ENCODE measurements around the gene CD84. TPM values are rescaled to one million over a fixed set of nuclear protein-coding genes. Genes with fewer than 3 reads are reported as not detected.
A peak's percentile ranks its signal among the peaks of the same experiment; 100 is the strongest.

CD84 gene
- polyA plus RNA-seq, 1 of the 3 experiments (the other 2 are of a cell fraction), result not detected

DNA sequence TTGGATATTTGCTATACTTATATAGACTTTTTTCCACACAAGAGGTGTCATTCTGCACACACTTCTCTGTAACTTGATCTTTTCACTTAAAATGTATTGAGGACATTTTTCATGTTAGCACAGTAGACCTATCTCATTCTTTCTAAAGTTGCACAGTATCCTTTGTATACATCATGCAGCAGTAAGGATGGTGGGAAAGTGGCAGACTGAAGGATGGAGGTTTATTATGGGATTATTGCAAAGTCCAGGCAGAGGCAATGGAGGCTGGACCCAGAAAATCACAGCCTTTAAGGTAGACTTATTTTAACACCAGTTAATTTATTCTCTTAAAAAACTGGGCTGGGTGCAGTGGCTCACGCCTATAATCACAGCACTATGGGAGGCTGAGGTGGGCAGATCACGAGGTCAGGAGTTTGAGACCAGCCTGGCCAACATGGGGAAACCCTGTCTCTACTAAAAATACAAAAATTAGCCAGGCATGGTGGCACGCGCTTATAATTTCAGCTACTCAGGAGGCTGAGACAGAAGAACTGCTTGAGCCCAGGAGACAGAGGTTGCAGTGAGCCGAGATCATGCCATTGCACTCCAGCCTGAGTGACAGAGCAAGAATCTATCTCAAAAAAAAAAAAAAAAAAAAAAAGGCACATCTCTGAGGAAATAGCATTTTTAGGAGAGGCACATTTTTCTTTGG is 41.8 kb upstream of the CD84 start (continued):
- TF ChIP-seq GABPA (IDR thresholded peaks at IDR 0.05; ENCODE audit: low read depth) (no peak), NRF1 (IDR thresholded peaks at IDR 0.05; ENCODE audit: low read depth, low read length) (no peak), RCOR1 (IDR thresholded peaks at IDR 0.05; ENCODE audit: low read length) (no peak)
- TF ChIP-seq, protein P1, sequence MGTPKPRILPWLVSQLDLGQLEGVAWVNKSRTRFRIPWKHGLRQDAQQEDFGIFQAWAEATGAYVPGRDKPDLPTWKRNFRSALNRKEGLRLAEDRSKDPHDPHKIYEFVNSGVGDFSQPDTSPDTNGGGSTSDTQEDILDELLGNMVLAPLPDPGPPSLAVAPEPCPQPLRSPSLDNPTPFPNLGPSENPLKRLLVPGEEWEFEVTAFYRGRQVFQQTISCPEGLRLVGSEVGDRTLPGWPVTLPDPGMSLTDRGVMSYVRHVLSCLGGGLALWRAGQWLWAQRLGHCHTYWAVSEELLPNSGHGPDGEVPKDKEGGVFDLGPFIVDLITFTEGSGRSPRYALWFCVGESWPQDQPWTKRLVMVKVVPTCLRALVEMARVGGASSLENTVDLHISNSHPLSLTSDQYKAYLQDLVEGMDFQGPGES (IDR thresholded peaks at IDR 0.05; ENCODE audit: low read depth, low read length), result no peak

DNA sequence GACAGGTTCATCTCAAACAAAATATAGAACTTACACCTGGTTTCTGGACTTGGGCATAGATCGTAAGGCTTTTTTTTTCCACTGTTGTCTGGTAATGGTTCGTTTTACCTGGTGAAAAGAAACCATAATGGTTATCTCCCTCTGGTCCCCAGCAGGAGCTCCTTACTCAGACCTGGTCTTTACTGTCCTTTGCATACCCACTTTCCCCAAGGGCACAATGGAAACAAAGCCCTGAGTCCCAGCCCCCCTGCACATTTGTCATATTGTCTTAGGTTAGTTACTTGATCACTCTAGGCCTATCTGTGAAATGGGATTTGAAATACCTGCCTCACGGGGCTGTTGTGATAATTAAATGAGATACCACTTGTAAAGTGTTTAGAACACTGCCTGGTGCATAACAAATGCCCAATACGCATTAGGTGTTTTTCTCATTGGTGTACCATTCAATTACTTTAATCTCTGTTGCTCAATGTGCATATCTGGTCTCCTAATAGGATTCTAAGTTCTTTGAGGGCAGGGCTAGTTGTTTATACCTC is 40.5 kb upstream of the CD84 start:
- H3K9me3 ChIP-seq, result no peaks in the 10 kb centered on the region
- DNase-seq, result no peak
- H3K27ac ChIP-seq (ENCODE audit: low read depth in 2 of 2, low read length in 1 of 2), result no peak overlapping the region
- H3K79me2 ChIP-seq (ENCODE audit: insufficient read depth), result no peaks in the 10 kb centered on the region
- POLR2A ChIA-PET, result no interaction called here
- no peak overlapping the region for H3K4me2 ChIP-seq
- CTCF ChIA-PET, result interaction anchor here (1.5 kb wide), 1 partner anchor 14 kb away, joined by 6 read pairs; no protein-coding TSS in a partner anchor
- no peak overlapping the region for H3K9ac ChIP-seq
- no peaks in the 10 kb centered on the region for H4K20me1 ChIP-seq (ENCODE audit: insufficient read depth)
- WGBS (ENCODE audit: low lambda C conversion rate), result 3% methylated on average over 4 of the region's 4 CpGs
- H3K4me3 ChIP-seq (ENCODE audit: low read depth in 2 of 2, low read length in 1 of 2), result no peak overlapping the region
- no peaks in the 10 kb centered on the region for H3K4me1 ChIP-seq (ENCODE audit: control insufficient read depth in 1 of 2, insufficient read depth in 2 of 2, low read depth in 1 of 2, low read length in 1 of 2)
- H3K27me3 ChIP-seq (ENCODE audit: insufficient read depth), result peaks cover 6% of the 10 kb centered on the region; the same call in 1 of the 2 replicates
- H2AFZ ChIP-seq (ENCODE audit: low read depth), result no peak overlapping the region
- TF ChIP-seq JUND (IDR thresholded peaks at IDR 0.05) (no peak), YY1 (IDR thresholded peaks at IDR 0.05; ENCODE audit: low read depth) (no peak), NFIC (IDR thresholded peaks at IDR 0.05; ENCODE audit: borderline replicate concordance) (no peak), RCOR1 (IDR thresholded peaks at IDR 0.05; ENCODE audit: low read length) (no peak), USF2 (IDR thresholded peaks at IDR 0.05; ENCODE audit: borderline replicate concordance, low read depth, low read length) (no peak), EP300 (IDR thresholded peaks at IDR 0.05; ENCODE audit: borderline replicate concordance in 1 of 2, low read depth in 1 of 2, low read length in 1 of 2) (no peak)
- no peaks in the 10 kb centered on the region for H3F3A ChIP-seq (replicated peaks; ENCODE audit: insufficient read depth)
- no peaks in the 10 kb centered on the region for H3K9me2 ChIP-seq
- no peaks in the 10 kb centered on the region for H3K36me3 ChIP-seq (replicated peaks in 1 of 2; ENCODE audit: control insufficient read depth in 1 of 2, insufficient read depth in 2 of 2, low read length in 1 of 2)

- H3F3A ChIP-seq (replicated peaks; ENCODE audit: insufficient read depth), result no peaks in the 10 kb centered on the region
- POLR2A ChIA-PET, result no interaction called here
- WGBS (ENCODE audit: low lambda C conversion rate), result 3% methylated on average over 3 of the region's 3 CpGs
- no peak for TF ChIP-seq TAF1 (IDR thresholded peaks at IDR 0.05; ENCODE audit: borderline replicate concordance, low read depth, low read length)
- no peak for TF ChIP-seq NFIC (IDR thresholded peaks at IDR 0.05; ENCODE audit: borderline replicate concordance)
- no peak for TF ChIP-seq USF2 (IDR thresholded peaks at IDR 0.05; ENCODE audit: borderline replicate concordance, low read depth, low read length)
- TF ChIP-seq NRF1 (IDR thresholded peaks at IDR 0.05; ENCODE audit: low read depth, low read length), result no peak
- no peak for TF ChIP-seq MAX (IDR thresholded peaks at IDR 0.05; ENCODE audit: low read depth)
- TF ChIP-seq, protein P2, sequence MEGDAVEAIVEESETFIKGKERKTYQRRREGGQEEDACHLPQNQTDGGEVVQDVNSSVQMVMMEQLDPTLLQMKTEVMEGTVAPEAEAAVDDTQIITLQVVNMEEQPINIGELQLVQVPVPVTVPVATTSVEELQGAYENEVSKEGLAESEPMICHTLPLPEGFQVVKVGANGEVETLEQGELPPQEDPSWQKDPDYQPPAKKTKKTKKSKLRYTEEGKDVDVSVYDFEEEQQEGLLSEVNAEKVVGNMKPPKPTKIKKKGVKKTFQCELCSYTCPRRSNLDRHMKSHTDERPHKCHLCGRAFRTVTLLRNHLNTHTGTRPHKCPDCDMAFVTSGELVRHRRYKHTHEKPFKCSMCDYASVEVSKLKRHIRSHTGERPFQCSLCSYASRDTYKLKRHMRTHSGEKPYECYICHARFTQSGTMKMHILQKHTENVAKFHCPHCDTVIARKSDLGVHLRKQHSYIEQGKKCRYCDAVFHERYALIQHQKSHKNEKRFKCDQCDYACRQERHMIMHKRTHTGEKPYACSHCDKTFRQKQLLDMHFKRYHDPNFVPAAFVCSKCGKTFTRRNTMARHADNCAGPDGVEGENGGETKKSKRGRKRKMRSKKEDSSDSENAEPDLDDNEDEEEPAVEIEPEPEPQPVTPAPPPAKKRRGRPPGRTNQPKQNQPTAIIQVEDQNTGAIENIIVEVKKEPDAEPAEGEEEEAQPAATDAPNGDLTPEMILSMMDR (IDR thresholded peaks at IDR 0.05), result peak; percentile 57
- TF ChIP-seq ZBTB33 (IDR thresholded peaks at IDR 0.05; ENCODE audit: borderline replicate concordance, low read depth), result no peak
Observed at GRCh38 chr1:160618763-160619274, 39.5 kb upstream of the CD84 start.

More at GRCh38 chr1:160618763-160619274, 39.5 kb upstream of the CD84 start:
- Histone ChIP-seq H3K36me3 (replicated peaks in 1 of 2; ENCODE audit: control insufficient read depth in 1 of 2, insufficient read depth in 2 of 2, low read length in 1 of 2) (no peaks in the 10 kb centered on the region), H4K20me1 (ENCODE audit: insufficient read depth) (no peaks in the 10 kb centered on the region), H3K9me2 (no peaks in the 10 kb centered on the region), H2AFZ (ENCODE audit: low read depth) (peak overlapping the region; percentile 81; the same call in 1 of the 2 replicates), H3K9me3 (no peaks in the 10 kb centered on the region), H3K4me1 (ENCODE audit: control insufficient read depth in 1 of 2, insufficient read depth in 2 of 2, low read depth in 1 of 2, low read length in 1 of 2) (no peaks in the 10 kb centered on the region), H3K4me2 (no peak overlapping the region), H3K27ac (ENCODE audit: low read depth in 2 of 2, low read length in 1 of 2) (no peak overlapping the region), H3K27me3 (ENCODE audit: insufficient read depth) (peaks cover 10% of the 10 kb centered on the region; the same call in 1 of the 2 replicates), H3K4me3 (ENCODE audit: low read depth in 2 of 2, low read length in 1 of 2) (0 out of 4 replicates have a peak overlapping the region, but pooled peaks of 1 of the 2 experiments have one; percentile 2), H3K9ac (no peak overlapping the region), H3K79me2 (ENCODE audit: insufficient read depth) (no peaks in the 10 kb centered on the region)
- CTCF ChIA-PET, result interaction anchor here (0.9 to 1.5 kb wide), 3 partner anchors 13 to 60 kb away, joined by 3 to 6 read pairs (median 3); no protein-coding TSS in a partner anchor
- DNase-seq, result peak; percentile 37
